ENCODE results near the gene SLC25A15.

The SLC25A15 gene

DNA sequence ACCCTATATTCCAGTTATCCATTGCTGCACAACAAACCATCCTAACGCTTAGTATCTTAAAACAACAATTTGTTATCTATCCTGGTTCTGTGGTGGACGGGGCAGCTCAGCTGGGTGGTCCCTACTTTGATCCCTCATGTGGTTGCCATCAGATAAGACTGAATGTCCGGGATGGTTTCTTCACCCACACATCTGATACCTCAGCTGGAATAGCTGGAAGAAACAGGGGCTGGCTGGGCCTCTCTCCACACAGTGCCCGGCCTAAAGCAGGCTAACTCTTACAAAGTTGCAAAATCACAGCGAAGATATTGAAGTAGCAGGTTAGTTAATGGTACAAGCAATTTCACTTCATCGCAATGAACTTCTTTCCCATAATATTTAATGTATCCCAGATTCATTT lies 14.7 kb upstream of the SLC25A15 start:
- Histone ChIP-seq H2AFZ (ENCODE audit: low read length) (no peak overlapping the region), H3K27me3 (ENCODE audit: insufficient read depth, low read length) (no peaks in the 10 kb centered on the region), H3K9me3 (ENCODE audit: low read length) (no peaks in the 10 kb centered on the region)

DNA sequence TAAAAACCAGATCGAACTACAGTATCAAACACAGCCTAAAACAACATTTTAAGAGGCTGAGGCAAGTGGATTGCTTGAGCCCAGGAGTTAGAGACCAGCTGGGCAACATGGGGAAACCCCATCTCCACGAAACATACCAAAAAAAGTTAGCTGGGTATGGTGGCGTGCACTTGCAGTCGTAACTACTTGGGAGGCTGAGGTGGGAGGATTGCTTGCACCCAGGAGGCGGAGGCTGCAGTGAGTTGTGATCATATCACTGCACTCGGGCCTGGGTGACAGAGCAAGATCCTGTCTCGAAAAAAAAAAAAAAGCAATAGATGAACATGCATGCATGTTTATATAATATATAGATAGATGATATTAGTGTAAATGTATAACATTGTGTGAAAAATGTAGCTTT lies 13.2 kb upstream of the SLC25A15 start:
- no peaks in the 10 kb centered on the region for H4K20me1 ChIP-seq (ENCODE audit: insufficient read depth, low read length)
- no peaks in the 10 kb centered on the region for H3K36me3 ChIP-seq (ENCODE audit: insufficient read depth, low read length)
- peak overlapping the region; percentile 24 for H3K4me3 ChIP-seq (ENCODE audit: low read depth, low read length, poor library complexity, severe bottlenecking)
- no peaks in the 10 kb centered on the region for H3F3A ChIP-seq (ENCODE audit: insufficient read depth, low read length)
- TF ChIP-seq, protein P1, sequence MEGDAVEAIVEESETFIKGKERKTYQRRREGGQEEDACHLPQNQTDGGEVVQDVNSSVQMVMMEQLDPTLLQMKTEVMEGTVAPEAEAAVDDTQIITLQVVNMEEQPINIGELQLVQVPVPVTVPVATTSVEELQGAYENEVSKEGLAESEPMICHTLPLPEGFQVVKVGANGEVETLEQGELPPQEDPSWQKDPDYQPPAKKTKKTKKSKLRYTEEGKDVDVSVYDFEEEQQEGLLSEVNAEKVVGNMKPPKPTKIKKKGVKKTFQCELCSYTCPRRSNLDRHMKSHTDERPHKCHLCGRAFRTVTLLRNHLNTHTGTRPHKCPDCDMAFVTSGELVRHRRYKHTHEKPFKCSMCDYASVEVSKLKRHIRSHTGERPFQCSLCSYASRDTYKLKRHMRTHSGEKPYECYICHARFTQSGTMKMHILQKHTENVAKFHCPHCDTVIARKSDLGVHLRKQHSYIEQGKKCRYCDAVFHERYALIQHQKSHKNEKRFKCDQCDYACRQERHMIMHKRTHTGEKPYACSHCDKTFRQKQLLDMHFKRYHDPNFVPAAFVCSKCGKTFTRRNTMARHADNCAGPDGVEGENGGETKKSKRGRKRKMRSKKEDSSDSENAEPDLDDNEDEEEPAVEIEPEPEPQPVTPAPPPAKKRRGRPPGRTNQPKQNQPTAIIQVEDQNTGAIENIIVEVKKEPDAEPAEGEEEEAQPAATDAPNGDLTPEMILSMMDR (IDR thresholded peaks at IDR 0.05; ENCODE audit: low read length), result no peak
- TF ChIP-seq EZH2 (IDR thresholded peaks at IDR 0.05; ENCODE audit: borderline replicate concordance, low read length), result no peak
- peak overlapping the region; percentile 51; the same call in 1 of the 2 replicates for H2AFZ ChIP-seq (ENCODE audit: low read length)
- no peaks in the 10 kb centered on the region for H3K9me3 ChIP-seq (ENCODE audit: low read length)
- peaks cover 47% of the 10 kb centered on the region for H3K4me1 ChIP-seq (ENCODE audit: insufficient read depth, low read length, severe bottlenecking)
- H3K4me2 ChIP-seq (ENCODE audit: low read length), result peak overlapping the region; percentile 73; the same call in 1 of the 2 replicates
- H3K27ac ChIP-seq (ENCODE audit: low read depth, low read length, poor library complexity, severe bottlenecking), result peak overlapping the region; percentile 88
- H3K9me2 ChIP-seq (ENCODE audit: low read depth, low read length), result no peaks in the 10 kb centered on the region
- H3K79me2 ChIP-seq (ENCODE audit: insufficient read depth, low read length), result no peaks in the 10 kb centered on the region
- H3K9ac ChIP-seq (ENCODE audit: low read length), result no peak overlapping the region; the same call in 1 of the 2 replicates
- no peaks in the 10 kb centered on the region for H3K27me3 ChIP-seq (ENCODE audit: insufficient read depth, low read length)

More for the DNA sequence above, 14.7 kb upstream of the SLC25A15 start:
- no peak for TF ChIP-seq EZH2 (IDR thresholded peaks at IDR 0.05; ENCODE audit: borderline replicate concordance, low read length)
- TF ChIP-seq, protein P1 (IDR thresholded peaks at IDR 0.05; ENCODE audit: low read length), result no peak
- Histone ChIP-seq H3K9me2 (ENCODE audit: low read depth, low read length) (no peaks in the 10 kb centered on the region), H4K20me1 (ENCODE audit: insufficient read depth, low read length) (no peaks in the 10 kb centered on the region), H3K4me2 (ENCODE audit: low read length) (no peak overlapping the region), H3F3A (ENCODE audit: insufficient read depth, low read length) (no peaks in the 10 kb centered on the region), H3K4me3 (ENCODE audit: low read depth, low read length, poor library complexity, severe bottlenecking) (no peak overlapping the region), H3K36me3 (ENCODE audit: insufficient read depth, low read length) (no peaks in the 10 kb centered on the region), H3K27ac (ENCODE audit: low read depth, low read length, poor library complexity, severe bottlenecking) (no peak overlapping the region), H3K79me2 (ENCODE audit: insufficient read depth, low read length) (peaks cover 10% of the 10 kb centered on the region), H3K4me1 (ENCODE audit: insufficient read depth, low read length, severe bottlenecking) (peaks cover 49% of the 10 kb centered on the region), H3K9ac (ENCODE audit: low read length) (no peak overlapping the region)

DNA sequence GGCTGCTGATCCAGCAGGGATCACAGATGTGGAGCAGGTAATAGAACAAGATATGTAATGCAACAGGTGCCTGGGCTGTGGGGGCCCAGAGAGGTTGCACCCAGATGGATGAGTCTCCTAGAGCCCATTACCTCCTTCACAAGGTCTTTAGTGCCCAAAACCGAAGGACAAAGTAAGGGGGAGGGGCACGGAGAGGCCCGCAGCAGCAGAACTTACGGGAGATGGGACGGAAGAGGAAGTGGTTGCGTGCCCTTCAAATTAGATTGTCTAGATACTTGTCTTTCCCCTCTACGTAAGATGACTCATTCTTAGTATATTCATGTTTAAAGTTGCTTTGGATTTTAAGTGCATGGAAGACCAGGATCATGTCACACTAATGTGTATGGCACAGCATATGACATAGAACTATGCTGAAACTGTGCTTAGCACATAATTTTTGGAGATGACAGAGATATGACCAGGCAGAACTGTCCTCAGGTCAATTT lies 12.7 kb upstream of the SLC25A15 start:
- Histone ChIP-seq H3F3A (ENCODE audit: insufficient read depth, low read length) (no peaks in the 10 kb centered on the region), H3K27me3 (ENCODE audit: insufficient read depth, low read length) (no peaks in the 10 kb centered on the region), H4K20me1 (ENCODE audit: insufficient read depth, low read length) (no peaks in the 10 kb centered on the region), H3K27ac (ENCODE audit: low read depth, low read length, poor library complexity, severe bottlenecking) (peak overlapping the region; percentile 88), H3K4me3 (ENCODE audit: low read depth, low read length, poor library complexity, severe bottlenecking) (peak overlapping the region; percentile 24), H2AFZ (ENCODE audit: low read length) (peak overlapping the region; percentile 51), H3K4me2 (ENCODE audit: low read length) (peak overlapping the region; percentile 73), H3K9me3 (ENCODE audit: low read length) (no peaks in the 10 kb centered on the region), H3K79me2 (ENCODE audit: insufficient read depth, low read length) (no peaks in the 10 kb centered on the region), H3K4me1 (ENCODE audit: insufficient read depth, low read length, severe bottlenecking) (peaks cover 47% of the 10 kb centered on the region), H3K9ac (ENCODE audit: low read length) (peak overlapping the region; percentile 41), H3K36me3 (ENCODE audit: insufficient read depth, low read length) (no peaks in the 10 kb centered on the region), H3K9me2 (ENCODE audit: low read depth, low read length) (no peaks in the 10 kb centered on the region)
- no peak for TF ChIP-seq EZH2 (IDR thresholded peaks at IDR 0.05; ENCODE audit: borderline replicate concordance, low read length)
- TF ChIP-seq, protein P1 (IDR thresholded peaks at IDR 0.05; ENCODE audit: low read length), result no peak
